Stimulated activated CD4-positive, alpha-beta T cell treated with anti-CD3 and anti-CD28 coated beads, Interleukin-1b, Interleukin-23, amount 100 ng/mL, for 1 hour (primary cell): Measurements from ENCODE around the gene STING1.
"Not testable (repeated sequence)": the region's sequence is repeated elsewhere in the genome, so short reads cannot be mapped to it uniquely, and the experiment has no call there.

Experiments
- DNase-seq, 2 donors: peaks; one replicate each; pipeline ENCODE4 v3.0.0-alpha.2; 2020; ENCODE audit warnings: low read depth in 2 of 2

STING1 gene

GRCh38 chr5:139440416-139440815 lies 42.1 kb downstream of the STING1 start:
- DNase-seq, result not testable (repeated sequence)

DNA sequence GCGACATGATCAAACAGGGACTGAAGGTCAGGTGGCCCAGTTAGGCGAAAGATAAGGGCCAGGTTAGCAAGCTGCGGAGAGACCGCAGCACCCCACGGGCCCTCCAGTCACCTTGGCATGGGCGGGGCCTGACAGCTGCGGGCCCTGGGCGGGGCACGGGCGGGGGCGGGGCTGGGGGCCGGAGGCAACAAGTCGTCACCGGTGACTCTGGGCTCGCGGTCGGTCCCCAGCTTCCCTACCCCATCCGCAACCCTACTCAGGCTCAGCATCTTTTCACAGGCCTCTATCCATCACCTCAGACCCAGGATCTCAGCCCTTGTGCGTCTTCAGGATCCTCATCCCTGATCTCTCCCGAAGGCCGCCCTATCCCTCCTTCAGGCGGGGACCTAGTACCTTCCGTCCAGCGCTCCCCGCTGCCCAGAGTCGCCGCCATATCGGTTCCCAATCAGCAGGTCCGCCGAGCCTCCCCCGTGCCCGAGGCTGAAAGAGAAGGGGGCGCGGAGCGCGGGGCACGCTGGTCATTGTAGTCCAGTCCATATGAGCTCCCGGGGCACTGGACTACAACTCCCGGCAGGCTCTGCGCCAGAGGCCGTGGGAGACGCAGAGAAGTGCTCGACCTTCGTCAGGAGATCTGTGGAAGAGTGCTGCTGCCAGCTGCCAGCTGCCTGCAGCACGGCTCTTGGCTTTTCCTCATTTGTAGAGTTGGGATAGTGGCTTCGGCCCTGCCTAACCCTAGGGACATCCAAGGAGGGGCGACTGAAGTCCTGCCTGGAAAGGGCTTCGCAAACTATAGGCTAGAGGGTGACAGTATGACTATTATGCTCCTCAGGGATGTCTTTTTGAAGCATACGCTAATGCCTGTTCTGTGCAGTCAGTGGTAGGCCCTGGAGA lies 43.3 kb downstream of the STING1 start, which contains the start of gene DNAJC18:
TSS of gene DNAJC18 (minus strand) at position 513 of the 891 bp plus-strand sequence. CDS start at position 433, 80 bp downstream.
- DNase-seq, result peak; percentile 66 to 80

- no peak for DNase-seq
Measured at GRCh38 chr5:139438707-139439012, 43.9 kb downstream of the STING1 start.

DNA sequence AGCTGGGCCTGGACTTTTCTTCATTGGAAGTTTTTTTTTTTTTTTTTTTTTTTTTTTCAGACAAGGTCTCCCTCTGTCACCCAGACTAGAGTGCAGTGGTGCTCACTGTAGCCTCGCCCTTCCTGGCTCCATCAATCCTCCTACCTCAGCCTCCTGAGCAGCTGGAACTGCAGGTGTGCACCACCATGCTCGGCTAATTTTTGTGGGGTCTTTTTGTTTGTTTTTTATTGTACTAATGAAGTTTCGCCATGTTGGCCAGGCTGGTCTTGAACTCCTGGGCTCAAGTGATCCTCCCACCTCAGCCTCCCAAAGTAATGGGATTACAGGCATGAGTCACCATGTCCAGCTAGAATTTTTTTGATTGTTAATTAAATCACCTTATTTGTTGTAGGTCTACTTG lies 46.9 kb downstream of the STING1 start:
- DNase-seq, result no peak

GRCh38 chr5:139431706-139432105 lies 50.9 kb downstream of the STING1 start:
- DNase-seq, result no peak

GRCh38 chr5:139430015-139430414 lies 52.5 kb downstream of the STING1 start:
- DNase-seq, result no peak

GRCh38 chr5:139426203-139426885 lies 56.2 kb downstream of the STING1 start:
- DNase-seq, result no peak
